K562 (cell line): ENCODE measurements around the gene PPP2R2D. TPM values are rescaled to one million over a fixed set of nuclear protein-coding genes. Genes with fewer than 3 reads are reported as not detected.

Experiments
- BRCA1 ChIP-seq, 2 experiments: fragments of 450-650 bp in 1 of 2; sonication (generic) in 1 of 2; formaldehyde crosslinking in 1 of 2; IDR thresholded peaks; 2 replicates each; pipeline versions ENCODE4 v1.5.0 to v1.6.1; 2017 to 2020; ENCODE audit warnings: mild to moderate bottlenecking in 1 of 2, missing genetic modification reagents in 1 of 2
- MTA3 ChIP-seq: fragments of 450-650 bp; formaldehyde crosslinking; IDR thresholded peaks from 2 replicates; pipeline ENCODE4 v1.6.1; 2017; ENCODE audit warnings: mild to moderate bottlenecking, borderline replicate concordance
- NFATC3 ChIP-seq: fragments of 450-650 bp; IDR thresholded peaks from 2 replicates; pipeline ENCODE4 v1.6.1; 2017; ENCODE audit warnings: mild to moderate bottlenecking
- ZFP1 ChIP-seq: fragments of 450-650 bp; formaldehyde crosslinking; IDR thresholded peaks from 2 replicates; pipeline ENCODE4 v1.4.0; 2020; ENCODE audit warnings: mild to moderate bottlenecking, mixed read lengths
- ZSCAN32 ChIP-seq: fragments of 450-650 bp; formaldehyde crosslinking; IDR thresholded peaks from 2 replicates; pipeline ENCODE4 v1.4.0; 2020; ENCODE audit warnings: mild to moderate bottlenecking, moderate library complexity
- polyA plus RNA-seq, 8 experiments: library from polyadenylated mRNA; depleted of rRNA in 4 of 8; stranded (reverse) in 5 of 8; unstranded in 3 of 8; fragments of >200 nt; fragmentation: Nextera tagmentation in 2 of 8; fragmentation: Illumina TruSeq in 1 of 8; extraction: Ambion mirVana in 2 of 8; extraction: Trizol in 1 of 8; gene quantifications; 2 replicates each; pipeline versions ENCODE4 v1.2.1 to v1.2.3, GENCODE V29; 2011 to 2014; ENCODE audit warnings: inconsistent platforms in 1 of 8, missing spikeins in 1 of 8
- total RNA-seq, 7 experiments: library from RNA; depleted of rRNA in 6 of 7; stranded (reverse); fragments of >200 nt in 6 of 7; fragmentation: Illumina TruSeq in 2 of 7; extraction: Trizol in 2 of 7; gene quantifications; 2 replicates each; pipeline versions ENCODE4 v1.2.1 to v1.2.3, GENCODE V29; 2011 to 2021; ENCODE audit warnings: low replicate concordance in 1 of 7
- TF ChIP-seq, protein P1 (sequence below): fragments of 250-450 bp; sonication (Bioruptor Pico); IDR thresholded peaks from 2 replicates; pipeline ENCODE4 v1.8.0; 2022; ENCODE audit warnings: inconsistent platforms, mild to moderate bottlenecking, moderate library complexity, borderline replicate concordance
- TF ChIP-seq, protein P2 (sequence below): IDR thresholded peaks from 2 replicates; pipeline ENCODE4 v1.6.1; 2012; ENCODE audit warnings: low read depth, low read length, improper control_type of control experiment, borderline replicate concordance
- TF ChIP-seq, protein P3 (sequence below): fragments of 200-800 bp; sonication (Bioruptor generic); IDR thresholded peaks from 2 replicates; pipeline ENCODE4 v1.6.1; 2017; ENCODE audit warnings: missing genetic modification characterization, missing compliant biosample characterization

PPP2R2D gene
- total and polyA plus RNA-seq, 9 of the 15 experiments (the other 6 are each of a cell fraction or from before 2014, with no cell fraction given): 1.9 to 37.0 (median 26.8) TPM

DNA sequence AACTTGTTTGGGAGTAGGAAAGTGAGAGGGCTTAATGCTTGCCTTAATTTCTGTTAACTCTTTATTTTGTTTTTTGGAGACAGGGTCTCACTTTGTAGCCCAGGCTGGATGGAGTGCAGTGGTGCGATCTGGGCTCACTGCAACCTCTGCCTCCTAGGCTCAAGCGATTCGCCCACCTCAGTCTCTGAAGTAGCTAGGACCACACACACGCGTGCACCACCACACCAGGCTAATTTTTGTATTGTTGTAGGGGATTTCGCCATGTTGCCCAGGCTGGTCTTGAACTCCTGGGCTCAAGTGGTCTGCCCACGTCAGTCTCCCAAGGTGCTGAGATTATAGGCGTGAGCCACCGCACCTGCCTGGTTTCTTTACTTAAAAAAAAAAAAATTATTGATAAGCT, 1.9 kb downstream of the PPP2R2D start (continued):
- TF ChIP-seq, protein P1, sequence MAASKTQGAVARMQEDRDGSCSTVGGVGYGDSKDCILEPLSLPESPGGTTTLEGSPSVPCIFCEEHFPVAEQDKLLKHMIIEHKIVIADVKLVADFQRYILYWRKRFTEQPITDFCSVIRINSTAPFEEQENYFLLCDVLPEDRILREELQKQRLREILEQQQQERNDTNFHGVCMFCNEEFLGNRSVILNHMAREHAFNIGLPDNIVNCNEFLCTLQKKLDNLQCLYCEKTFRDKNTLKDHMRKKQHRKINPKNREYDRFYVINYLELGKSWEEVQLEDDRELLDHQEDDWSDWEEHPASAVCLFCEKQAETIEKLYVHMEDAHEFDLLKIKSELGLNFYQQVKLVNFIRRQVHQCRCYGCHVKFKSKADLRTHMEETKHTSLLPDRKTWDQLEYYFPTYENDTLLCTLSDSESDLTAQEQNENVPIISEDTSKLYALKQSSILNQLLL (CRISPR knock-in tag): no peak
- TF ChIP-seq MTA3 (no peak), NFATC3 (no peak), ZSCAN32 (CRISPR knock-in tag) (no peak), ZFP1 (CRISPR knock-in tag) (no peak), BRCA1 (IDR thresholded peaks at IDR 0.05) (no peak), BRCA1 (CRISPR knock-in tag; IDR thresholded peaks at IDR 0.05) (no peak)
- TF ChIP-seq, protein P2, sequence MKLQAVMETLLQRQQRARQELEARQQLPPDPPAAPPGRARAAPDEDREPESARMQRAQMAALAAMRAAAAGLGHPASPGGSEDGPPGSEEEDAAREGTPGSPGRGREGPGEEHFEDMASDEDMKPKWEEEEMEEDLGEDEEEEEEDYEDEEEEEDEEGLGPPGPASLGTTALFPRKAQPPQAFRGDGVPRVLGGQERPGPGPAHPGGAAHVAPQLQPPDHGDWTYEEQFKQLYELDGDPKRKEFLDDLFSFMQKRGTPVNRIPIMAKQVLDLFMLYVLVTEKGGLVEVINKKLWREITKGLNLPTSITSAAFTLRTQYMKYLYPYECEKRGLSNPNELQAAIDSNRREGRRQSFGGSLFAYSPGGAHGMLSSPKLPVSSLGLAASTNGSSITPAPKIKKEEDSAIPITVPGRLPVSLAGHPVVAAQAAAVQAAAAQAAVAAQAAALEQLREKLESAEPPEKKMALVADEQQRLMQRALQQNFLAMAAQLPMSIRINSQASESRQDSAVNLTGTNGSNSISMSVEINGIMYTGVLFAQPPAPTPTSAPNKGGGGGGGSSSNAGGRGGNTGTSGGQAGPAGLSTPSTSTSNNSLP: no peak
- TF ChIP-seq, protein P3, sequence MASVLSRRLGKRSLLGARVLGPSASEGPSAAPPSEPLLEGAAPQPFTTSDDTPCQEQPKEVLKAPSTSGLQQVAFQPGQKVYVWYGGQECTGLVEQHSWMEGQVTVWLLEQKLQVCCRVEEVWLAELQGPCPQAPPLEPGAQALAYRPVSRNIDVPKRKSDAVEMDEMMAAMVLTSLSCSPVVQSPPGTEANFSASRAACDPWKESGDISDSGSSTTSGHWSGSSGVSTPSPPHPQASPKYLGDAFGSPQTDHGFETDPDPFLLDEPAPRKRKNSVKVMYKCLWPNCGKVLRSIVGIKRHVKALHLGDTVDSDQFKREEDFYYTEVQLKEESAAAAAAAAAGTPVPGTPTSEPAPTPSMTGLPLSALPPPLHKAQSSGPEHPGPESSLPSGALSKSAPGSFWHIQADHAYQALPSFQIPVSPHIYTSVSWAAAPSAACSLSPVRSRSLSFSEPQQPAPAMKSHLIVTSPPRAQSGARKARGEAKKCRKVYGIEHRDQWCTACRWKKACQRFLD (CRISPR knock-in tag): no peak
